Large intestine (tissue), 3 donors: ENCODE data around the gene ACSBG1. TPM values are rescaled to one million over a fixed set of nuclear protein-coding genes. Genes with fewer than 3 reads are reported as not detected.

Experiments
- DNase-seq, 2 donors: peaks; one replicate each; pipeline versions ENCODE4 v3.0.0 to v3.0.0-alpha.2; 2013
- H3K27ac ChIP-seq: one replicate; pipeline ENCODE4 v1.5.1; 2013; ENCODE audit warnings: low read length
- H3K27me3 ChIP-seq: 2 replicates; pipeline ENCODE4 v1.6.1; 2013; ENCODE audit warnings: low read length; ENCODE audit not compliant: control insufficient read depth, insufficient read depth
- H3K36me3 ChIP-seq: 2 replicates; pipeline ENCODE4 v1.6.1; 2013; ENCODE audit warnings: low read length; ENCODE audit not compliant: control insufficient read depth, insufficient read depth
- H3K4me1 ChIP-seq: one replicate; pipeline ENCODE4 v1.6.1; 2013; ENCODE audit warnings: low read length; ENCODE audit not compliant: control insufficient read depth, insufficient read depth
- H3K4me3 ChIP-seq: one replicate; pipeline ENCODE4 v1.5.1; 2013; ENCODE audit warnings: low read length
- H3K9me3 ChIP-seq: one replicate; pipeline ENCODE4 v1.6.1; 2013; ENCODE audit warnings: mild to moderate bottlenecking, low read depth, low read length, moderate library complexity; ENCODE audit not compliant: control insufficient read depth
- WGBS: methylation state at CpG from one replicate; pipeline ENCODE4 v1.1.5; 2013; ENCODE audit warnings: low lambda C conversion rate; ENCODE audit not compliant: insufficient coverage; 5-methylcytosine and 5-hydroxymethylcytosine counted together
- polyA plus RNA-seq: library from polyadenylated mRNA; unstranded; fragments of 120-200 nt; gene quantifications from one replicate; pipeline ENCODE4 v1.2.1, GENCODE V29; 2013

Gene ACSBG1
- polyA plus RNA-seq, 1 donor = 1.1 TPM

DNA sequence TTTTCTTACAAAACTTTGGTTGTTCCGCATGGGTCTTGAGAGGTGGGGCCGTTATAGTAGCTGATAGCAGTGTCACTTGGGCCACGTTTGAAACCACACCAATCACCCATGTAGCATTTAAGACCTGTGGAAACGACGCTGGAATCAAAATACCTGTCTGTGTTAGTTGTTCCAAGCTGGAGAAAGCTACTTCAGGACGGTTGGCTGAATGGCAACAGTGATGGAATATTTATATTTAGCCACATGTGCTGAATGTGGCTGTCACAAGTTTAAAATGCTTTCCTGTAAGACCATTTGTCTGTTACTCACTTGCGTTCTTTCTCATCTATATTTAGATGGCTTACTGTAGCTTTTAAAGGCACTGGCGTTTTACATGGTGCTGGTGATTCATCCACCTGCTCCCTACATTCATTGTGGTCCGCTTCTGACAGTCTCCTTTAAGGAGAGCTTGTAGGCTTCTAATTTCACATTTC is 31.4 kb upstream of the ACSBG1 start:
- no peak overlapping the region for H3K4me3 ChIP-seq
- H3K27ac ChIP-seq = no peak overlapping the region
- DNase-seq = no peak
- H3K27me3 ChIP-seq = no peaks in the 10 kb centered on the region
- H3K36me3 ChIP-seq = no peaks in the 10 kb centered on the region
- 90% methylated on average over 3 of the region's 9 CpGs for WGBS
- H3K9me3 ChIP-seq = no peaks in the 10 kb centered on the region
- peaks cover 6% of the 10 kb centered on the region for H3K4me1 ChIP-seq

DNA sequence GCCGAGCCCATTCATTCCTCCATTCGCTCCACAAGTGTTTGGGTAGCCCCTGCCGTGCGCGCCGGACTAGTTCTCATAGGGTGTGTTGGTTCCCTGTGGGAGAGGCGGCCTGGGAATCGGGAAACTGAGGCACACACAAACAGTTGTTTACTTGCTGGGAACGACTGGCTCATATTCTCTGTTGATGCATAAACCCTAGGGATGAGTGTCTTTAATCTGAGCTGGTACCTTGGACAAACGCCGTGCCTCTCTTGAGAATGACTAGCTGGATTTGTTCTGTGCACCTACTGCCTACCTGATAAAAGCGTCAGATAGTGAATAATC is 30.7 kb upstream of the ACSBG1 start:
- Histone ChIP-seq H3K36me3 (no peaks in the 10 kb centered on the region), H3K27me3 (no peaks in the 10 kb centered on the region), H3K4me1 (peaks cover 6% of the 10 kb centered on the region), H3K4me3 (peak overlapping the region; percentile 73), H3K27ac (no peak overlapping the region), H3K9me3 (no peaks in the 10 kb centered on the region)
- 76% methylated on average over 3 of the region's 12 CpGs for WGBS
- DNase-seq = no peak

DNA sequence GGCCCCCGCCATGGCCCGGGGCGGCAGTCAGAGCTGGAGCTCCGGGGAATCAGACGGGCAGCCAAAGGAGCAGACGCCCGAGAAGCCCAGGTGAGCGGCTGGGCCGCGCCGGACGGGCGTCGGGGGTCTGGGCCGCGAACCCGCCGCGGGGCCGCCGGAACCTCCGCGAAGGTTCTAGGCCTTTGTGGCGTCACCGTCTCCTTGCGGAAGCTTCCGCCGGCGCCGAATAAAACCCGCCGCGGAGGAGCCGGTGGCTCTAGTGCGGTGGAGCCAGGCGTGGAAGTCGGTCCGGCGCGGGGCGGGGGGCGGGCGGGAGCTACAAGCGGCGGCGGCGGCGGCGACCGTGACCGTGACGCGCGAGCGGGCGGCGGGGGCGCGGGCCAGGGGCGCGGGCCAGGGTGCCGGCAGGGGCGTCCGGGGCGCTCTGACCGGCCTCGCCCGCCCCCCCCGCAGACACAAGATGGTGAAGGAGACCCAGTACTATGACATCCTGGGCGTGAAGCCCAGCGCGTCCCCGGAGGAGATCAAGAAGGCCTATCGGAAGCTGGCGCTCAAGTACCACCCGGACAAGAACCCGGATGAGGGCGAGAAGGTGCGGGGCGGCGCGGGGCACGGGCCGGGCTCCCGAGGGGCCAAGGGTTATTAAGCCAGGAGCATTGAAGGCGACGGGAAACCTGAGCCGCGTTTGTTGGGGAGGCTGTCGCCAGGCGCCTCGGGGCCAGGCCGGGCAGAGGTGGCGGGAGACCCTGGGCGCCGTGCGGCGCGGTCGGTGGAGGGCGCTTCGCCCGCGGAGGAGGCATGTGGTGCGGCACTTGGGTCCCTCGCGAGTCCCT is 30.2 kb upstream of the ACSBG1 start, which contains the start of gene DNAJA4:
DNAJA4 (plus strand) TSS at position 259 of the 833 bp plus-strand sequence; CDS start at position 461, 202 bp downstream.
- WGBS = no CpG with 5 or more reads among the region's 107 CpGs
- no peaks in the 10 kb centered on the region for H3K36me3 ChIP-seq
- peak; percentile 50 to 80 for DNase-seq
- peaks cover 6% of the 10 kb centered on the region for H3K4me1 ChIP-seq
- H3K27me3 ChIP-seq = no peaks in the 10 kb centered on the region
- no peaks in the 10 kb centered on the region for H3K9me3 ChIP-seq
- H3K27ac ChIP-seq = no peak within 1 kb of the TSS
- H3K4me3 ChIP-seq = peak within 1 kb of the TSS; percentile 73

DNA sequence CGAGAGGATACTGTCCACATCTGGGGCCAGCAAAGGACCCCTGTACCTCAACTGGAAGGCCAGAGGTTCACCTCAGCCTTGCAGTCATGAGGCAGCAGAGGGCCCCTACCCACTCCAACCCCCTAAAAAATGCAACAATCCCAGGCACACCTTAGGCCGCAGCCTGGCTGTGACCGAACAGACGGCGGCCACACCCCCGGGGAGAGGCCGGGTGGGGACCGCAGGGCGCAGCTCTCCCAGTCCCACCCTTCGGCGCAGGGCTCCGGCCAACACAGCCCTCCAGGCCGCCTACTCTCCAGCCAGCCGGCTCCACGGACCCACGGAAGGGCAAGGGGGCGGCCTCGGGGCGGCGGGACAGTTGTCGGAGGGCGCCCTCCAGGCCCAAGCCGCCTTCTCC is 29.5 kb upstream of the ACSBG1 start:
- no CpG with 5 or more reads among the region's 23 CpGs for WGBS
- Histone ChIP-seq H3K4me3 (peak overlapping the region; percentile 73), H3K27ac (no peak overlapping the region), H3K4me1 (peaks cover 6% of the 10 kb centered on the region), H3K27me3 (no peaks in the 10 kb centered on the region), H3K36me3 (no peaks in the 10 kb centered on the region), H3K9me3 (no peaks in the 10 kb centered on the region)
- DNase-seq = no peak

DNA sequence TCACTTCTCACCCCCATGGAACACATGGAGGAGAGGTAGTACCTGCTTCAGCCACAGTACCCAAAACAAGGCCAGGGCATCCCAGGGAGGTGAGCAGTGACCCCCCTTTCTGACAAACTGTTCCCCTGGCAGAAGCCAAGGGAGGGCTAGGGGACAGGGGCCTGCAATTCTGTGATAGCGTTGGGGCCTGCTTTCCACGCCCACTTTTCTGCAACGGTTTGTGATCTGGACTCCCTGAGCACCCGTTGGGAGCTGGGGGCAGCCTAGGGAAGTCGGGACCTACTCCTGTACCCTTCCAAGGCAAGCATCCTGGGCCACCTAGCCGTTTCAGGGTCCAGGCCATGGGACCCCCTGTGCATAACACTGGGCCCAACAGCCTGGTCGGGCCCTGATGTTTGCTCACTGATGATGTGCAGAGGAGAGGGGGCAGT is 29.0 kb upstream of the ACSBG1 start:
- no CpG with 5 or more reads among the region's 7 CpGs for WGBS
- no peak for DNase-seq
- H3K4me3 ChIP-seq = no peak overlapping the region

DNA sequence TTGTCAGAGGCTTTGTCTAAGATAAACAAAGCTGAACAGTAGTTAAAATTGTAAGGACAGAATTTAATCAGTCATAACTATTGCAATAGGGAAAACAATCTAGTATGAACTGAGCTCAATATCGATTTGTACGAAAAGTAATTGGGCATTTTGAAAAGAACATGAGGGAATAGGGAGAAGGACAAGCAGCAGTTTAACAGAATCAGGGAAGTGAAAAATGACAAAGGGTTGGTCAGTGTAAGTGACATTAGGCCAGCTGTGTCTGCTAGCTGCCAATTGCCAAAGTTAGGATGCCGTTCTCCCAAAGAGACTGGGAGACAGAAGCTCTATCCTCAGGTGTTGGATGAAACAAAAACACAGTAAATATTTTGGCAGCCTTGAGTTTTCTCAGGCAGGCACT is 26.7 kb upstream of the ACSBG1 start:
- 86% methylated on average over 2 of the region's 3 CpGs for WGBS
- no peak overlapping the region for H3K4me3 ChIP-seq
- H3K27me3 ChIP-seq = no peaks in the 10 kb centered on the region
- H3K9me3 ChIP-seq = no peaks in the 10 kb centered on the region
- H3K27ac ChIP-seq = no peak overlapping the region
- H3K4me1 ChIP-seq = peaks cover 6% of the 10 kb centered on the region
- H3K36me3 ChIP-seq = no peaks in the 10 kb centered on the region
- no peak for DNase-seq

More for the DNA sequence above, 29.0 kb upstream of the ACSBG1 start:
- H3K36me3 ChIP-seq = no peaks in the 10 kb centered on the region
- no peak overlapping the region for H3K27ac ChIP-seq
- H3K9me3 ChIP-seq = no peaks in the 10 kb centered on the region
- H3K27me3 ChIP-seq = no peaks in the 10 kb centered on the region
- peaks cover 6% of the 10 kb centered on the region for H3K4me1 ChIP-seq

DNA sequence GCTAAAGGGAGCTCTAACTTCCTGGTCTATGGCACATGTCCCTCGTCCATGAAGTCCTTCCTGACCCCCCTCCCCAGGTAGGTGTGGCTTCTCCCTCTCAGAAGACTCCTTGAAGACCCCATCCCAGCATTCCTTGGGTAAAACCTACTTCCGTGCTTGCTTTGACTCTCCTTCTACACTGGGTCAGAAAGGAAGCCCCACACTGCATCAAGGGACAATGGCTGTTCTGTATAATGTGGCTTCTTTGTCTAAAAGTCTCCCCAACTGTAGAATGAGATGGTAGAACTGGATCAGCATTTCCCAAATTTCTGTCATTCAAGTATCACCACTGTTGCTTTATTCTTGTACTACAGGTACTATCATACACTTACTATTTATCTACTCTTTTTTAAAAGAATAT is 26.1 kb upstream of the ACSBG1 start:
- no CpG with 5 or more reads among the region's 2 CpGs for WGBS
- Histone ChIP-seq H3K9me3 (no peaks in the 10 kb centered on the region), H3K27me3 (no peaks in the 10 kb centered on the region), H3K4me3 (no peak overlapping the region), H3K36me3 (no peaks in the 10 kb centered on the region), H3K4me1 (peaks cover 6% of the 10 kb centered on the region), H3K27ac (no peak overlapping the region)
- DNase-seq = no peak

DNA sequence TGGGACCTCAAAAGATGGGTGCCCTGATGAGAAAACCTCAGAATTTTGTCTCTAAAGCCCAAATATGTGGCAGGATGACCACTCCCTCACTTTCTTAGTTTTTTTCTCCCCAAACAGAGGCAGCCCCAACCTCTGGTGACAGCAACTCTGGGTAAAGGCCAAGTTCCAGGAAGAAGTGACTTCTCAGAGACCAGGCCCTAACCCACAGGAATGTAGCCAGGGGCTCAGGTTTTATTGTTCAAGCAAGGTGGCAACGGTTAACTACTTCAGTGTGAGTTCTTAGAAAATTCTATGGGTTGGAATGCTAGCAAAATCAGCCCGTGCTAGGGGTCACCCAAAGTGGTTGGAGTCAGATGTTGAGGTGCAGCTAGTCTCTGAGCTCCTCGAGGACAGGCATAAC is 24.9 kb upstream of the ACSBG1 start:
- Histone ChIP-seq H3K27ac (no peak overlapping the region), H3K4me3 (no peak overlapping the region), H3K36me3 (no peaks in the 10 kb centered on the region), H3K27me3 (no peaks in the 10 kb centered on the region), H3K9me3 (no peaks in the 10 kb centered on the region), H3K4me1 (no peaks in the 10 kb centered on the region)
- WGBS = 80% methylated on average over 1 of the region's 3 CpGs
- no peak for DNase-seq

DNA sequence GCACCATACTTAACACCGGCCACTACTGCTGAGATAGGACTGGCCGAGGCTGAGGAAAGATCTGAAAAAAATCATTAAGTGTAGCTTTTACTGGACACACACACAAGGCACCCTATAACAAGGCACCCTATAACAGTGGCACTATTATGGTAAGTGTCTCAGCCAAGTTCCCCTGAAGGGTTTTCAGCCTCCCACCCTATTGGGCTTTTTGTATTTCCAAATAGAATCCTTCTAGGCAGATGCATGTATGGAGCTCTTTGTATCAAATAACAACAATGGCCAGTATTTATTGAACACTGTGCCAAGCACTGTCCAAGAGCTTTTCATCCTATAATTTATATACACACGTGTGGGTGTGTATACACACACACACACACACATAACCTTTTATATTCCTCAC is 23.3 kb upstream of the ACSBG1 start:
- Histone ChIP-seq H3K4me1 (no peaks in the 10 kb centered on the region), H3K27me3 (no peaks in the 10 kb centered on the region), H3K27ac (no peak overlapping the region), H3K36me3 (no peaks in the 10 kb centered on the region), H3K9me3 (no peaks in the 10 kb centered on the region), H3K4me3 (no peak overlapping the region)
- WGBS = no CpG with 5 or more reads among the region's 3 CpGs
- no peak for DNase-seq

DNA sequence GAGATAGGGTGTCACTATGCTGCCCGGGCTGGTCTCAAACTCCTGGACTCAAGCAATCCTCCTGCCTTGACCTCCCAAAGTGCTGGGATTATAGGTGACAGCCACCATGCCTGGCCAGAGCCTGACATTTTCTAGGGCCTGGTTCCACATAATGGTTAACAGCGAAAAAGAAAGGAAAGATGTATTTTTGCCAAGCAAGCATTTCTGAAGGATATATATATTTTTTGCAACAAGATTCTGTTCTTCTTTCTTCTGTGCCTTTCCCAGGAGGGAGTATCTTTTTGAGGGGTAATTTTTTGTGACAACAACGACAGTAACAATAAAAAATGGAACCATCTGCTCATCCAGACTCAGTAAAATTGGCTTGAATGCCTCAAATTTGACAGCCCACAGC is 21.7 kb upstream of the ACSBG1 start:
- H3K27ac ChIP-seq = no peak overlapping the region
- 100% methylated on average over 1 of the region's 3 CpGs for WGBS
- H3K36me3 ChIP-seq = no peaks in the 10 kb centered on the region
- no peaks in the 10 kb centered on the region for H3K4me1 ChIP-seq
- no peaks in the 10 kb centered on the region for H3K9me3 ChIP-seq
- H3K27me3 ChIP-seq = no peaks in the 10 kb centered on the region
- DNase-seq = no peak
- no peak overlapping the region for H3K4me3 ChIP-seq
